ENCODE results near the gene PSENEN. TPM values are rescaled to one million over a fixed set of nuclear protein-coding genes. Genes with fewer than 3 reads are reported as not detected.

The PSENEN gene
- total RNA-seq, 2 donors from 2014 or later = 21.2 to 24.9 TPM

DNA sequence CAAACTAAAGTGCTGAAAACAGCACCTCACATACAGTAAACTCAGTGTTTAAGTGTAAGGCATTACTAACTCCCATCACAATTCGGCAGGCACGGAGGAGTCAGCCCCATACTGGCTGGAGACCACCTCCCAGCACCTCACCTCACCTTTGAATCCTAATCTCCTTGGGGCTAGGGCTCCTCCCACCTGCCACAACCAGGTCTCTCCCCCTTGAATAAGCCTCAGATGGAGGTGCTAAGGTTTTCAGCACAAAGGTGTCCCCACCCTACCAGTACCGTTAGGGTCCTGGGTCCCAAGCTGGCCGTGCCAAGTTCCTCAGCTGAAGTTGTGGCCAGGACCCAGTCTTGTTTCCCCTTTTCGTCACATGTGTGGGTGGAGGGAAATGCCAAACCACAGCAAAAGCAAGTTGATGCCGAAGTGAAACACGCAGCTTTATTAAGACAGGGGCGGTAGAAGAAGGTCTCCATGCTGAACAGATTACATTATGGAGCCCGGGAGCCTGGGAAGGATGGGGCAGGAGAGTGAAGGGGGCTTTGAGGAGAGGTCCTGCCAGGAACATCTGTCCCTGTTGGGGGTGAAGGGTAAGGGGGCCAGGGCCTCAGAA is 3.2 kb upstream of the PSENEN start, which contains the start of gene IGFLR1:
TSS of gene IGFLR1 (minus strand) at position 332 of the 604 bp plus-strand sequence. CDS start 1,272 bp downstream, outside the sequence.
- H3K4me3 Mint-ChIP-seq = peak within 1 kb of the TSS; percentile 96
- peaks cover 48% of the 10 kb centered on the region for H3K4me1 Mint-ChIP-seq
- H3K9me3 ChIP-seq (ENCODE audit: control insufficient read depth, low read length, poor library complexity, severe bottlenecking) = no peaks in the 10 kb centered on the region
- peaks cover 4% of the 10 kb centered on the region for H3K36me3 Mint-ChIP-seq (ENCODE audit: low read depth)
- no peaks in the 10 kb centered on the region for H3K27me3 Mint-ChIP-seq
- DNase-seq (peak in 2 of 3 donors; percentile 30 to 48), ATAC-seq (peak; percentile 6)
- peak within 1 kb of the TSS; percentile 100 for H3K27ac Mint-ChIP-seq

DNA sequence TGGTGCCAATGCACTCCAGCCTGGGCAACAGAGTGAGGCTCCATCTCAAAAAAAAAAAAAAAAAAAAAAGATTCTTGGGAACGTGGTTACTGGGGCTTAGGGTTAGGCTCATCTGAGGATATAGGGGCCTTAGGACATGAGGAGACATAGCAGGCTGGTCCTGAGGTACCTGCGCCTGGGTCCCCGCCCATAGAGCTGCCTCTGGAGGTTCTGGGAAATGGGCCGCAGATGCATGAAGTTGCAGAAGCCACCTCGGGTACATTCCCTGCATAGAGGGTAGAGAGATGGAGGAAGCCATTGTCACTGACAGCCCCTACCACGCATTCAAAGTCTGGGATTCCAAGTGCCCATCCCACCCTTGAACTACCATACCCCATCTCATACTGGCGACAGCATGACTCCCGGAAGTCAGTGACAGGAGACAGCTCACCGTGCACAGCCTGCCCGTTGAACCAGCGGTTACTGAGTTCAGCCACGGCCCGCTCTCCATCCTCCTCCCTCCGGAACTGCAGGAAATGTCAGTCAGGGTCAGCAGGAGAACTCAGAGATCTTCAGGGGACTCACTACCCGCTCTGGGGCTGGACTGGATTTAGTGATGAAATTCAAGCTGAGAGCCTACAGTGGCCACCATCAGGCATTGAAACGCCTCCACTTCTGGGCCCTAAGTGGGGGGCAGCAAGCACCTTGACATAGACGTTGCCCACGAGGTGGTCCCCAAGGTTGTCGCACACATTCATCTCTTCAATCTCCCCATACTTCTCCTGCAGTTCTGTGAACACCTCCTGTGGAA is 1.6 kb upstream of the PSENEN start:
- Mint-ChIP-seq H3K4me3 (peak overlapping the region; percentile 98), H3K27ac (peak overlapping the region; percentile 100), H3K36me3 (ENCODE audit: low read depth) (peaks cover 4% of the 10 kb centered on the region), H3K4me1 (peaks cover 54% of the 10 kb centered on the region), H3K27me3 (no peaks in the 10 kb centered on the region)
- no peak for DNase-seq
- H3K9me3 ChIP-seq (ENCODE audit: control insufficient read depth, low read length, poor library complexity, severe bottlenecking) = no peaks in the 10 kb centered on the region
- ATAC-seq = no peak

DNA sequence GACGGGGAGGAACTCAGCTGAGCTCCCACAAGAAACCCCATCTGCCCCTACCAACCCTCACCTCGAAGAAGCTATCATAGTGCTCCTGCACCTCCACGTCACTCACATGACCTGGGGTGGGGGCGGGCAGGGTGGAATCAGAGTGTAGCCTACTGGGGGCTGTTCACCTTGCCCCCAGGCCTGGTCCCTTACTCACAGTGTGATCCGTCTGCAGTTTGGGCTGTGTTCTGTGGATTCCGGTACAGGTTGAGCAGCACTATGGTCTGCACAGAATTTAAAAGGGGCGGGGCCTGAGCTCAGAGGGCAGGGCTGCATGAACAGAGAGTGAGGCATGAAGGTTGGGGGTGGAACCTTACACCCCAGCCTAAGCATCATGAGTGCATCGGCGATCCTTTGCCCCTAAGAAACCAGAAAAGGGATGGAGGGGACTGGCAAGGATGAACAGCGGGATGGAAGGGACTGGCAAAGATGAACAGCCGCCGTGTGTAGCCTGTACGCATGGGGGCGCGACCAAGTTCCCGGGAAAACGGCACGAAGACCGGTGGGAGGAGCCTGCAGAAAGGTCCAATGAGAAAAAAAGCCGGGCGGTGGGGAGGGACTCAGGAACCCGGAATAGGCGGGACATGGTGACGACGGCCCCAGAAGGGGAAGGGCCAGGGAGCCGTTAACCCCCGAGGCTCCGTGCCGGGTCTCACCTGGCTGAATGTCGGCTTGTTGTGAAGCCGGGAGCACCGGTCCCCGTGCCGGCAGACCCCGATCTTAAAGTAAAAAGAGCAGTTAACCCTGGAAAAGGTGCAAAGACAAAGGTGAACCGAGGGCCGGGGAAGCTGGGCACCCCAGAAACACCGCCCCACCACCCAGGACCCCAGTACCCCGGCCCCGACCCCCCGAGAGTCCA is 772 bp upstream of the PSENEN start:
- DNase-seq (peak; percentile 84 to 91 (median 85)), ATAC-seq (peak; percentile 68)
- H3K4me3 Mint-ChIP-seq = peak overlapping the region; percentile 98
- H3K9me3 ChIP-seq (ENCODE audit: control insufficient read depth, low read length, poor library complexity, severe bottlenecking) = no peaks in the 10 kb centered on the region
- H3K4me1 Mint-ChIP-seq = peaks cover 57% of the 10 kb centered on the region
- no peaks in the 10 kb centered on the region for H3K27me3 Mint-ChIP-seq
- peaks cover 4% of the 10 kb centered on the region for H3K36me3 Mint-ChIP-seq (ENCODE audit: low read depth)
- peak overlapping the region; percentile 100 for H3K27ac Mint-ChIP-seq

DNA sequence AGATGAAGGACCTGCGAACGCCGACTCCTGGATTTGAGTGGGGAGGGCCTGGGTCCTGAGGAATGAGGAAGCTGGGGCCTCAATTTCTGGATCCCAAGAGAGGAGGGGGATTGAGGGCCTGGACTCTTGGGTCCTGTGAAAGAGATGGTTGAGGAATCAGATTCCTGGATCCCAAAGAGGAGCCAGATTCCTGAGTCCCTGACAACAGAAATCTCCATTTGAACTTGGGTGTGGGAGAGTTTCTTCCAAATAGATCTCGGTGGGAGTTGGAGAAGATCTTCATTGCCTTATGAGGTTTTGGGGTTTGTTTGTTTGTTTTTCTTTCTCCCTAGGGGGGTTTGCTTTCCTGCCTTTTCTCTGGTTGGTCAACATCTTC is 624 bp downstream of the PSENEN start:
- DNase-seq (no peak), ATAC-seq (no peak)
- peaks cover 4% of the 10 kb centered on the region for H3K36me3 Mint-ChIP-seq (ENCODE audit: low read depth)
- peaks cover 55% of the 10 kb centered on the region for H3K4me1 Mint-ChIP-seq
- peak overlapping the region; percentile 100 for H3K27ac Mint-ChIP-seq
- peak overlapping the region; percentile 98 for H3K4me3 Mint-ChIP-seq
- no peaks in the 10 kb centered on the region for H3K9me3 ChIP-seq (ENCODE audit: control insufficient read depth, low read length, poor library complexity, severe bottlenecking)
- H3K27me3 Mint-ChIP-seq = no peaks in the 10 kb centered on the region

DNA sequence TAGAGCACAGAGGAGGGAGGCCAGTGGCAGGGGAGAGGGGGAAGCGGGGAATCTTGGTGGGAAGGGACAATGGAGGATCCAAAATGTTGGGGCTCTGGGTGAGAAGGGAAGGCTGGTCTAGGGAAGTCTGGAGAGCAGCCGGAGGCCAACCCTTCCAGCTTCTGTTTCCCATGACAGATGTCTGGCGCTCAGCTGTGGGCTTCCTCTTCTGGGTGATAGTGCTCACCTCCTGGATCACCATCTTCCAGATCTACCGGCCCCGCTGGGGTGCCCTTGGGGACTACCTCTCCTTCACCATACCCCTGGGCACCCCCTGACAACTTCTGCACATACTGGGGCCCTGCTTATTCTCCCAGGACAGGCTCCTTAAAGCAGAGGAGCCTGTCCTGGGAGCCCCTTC is 1.1 kb downstream of the PSENEN start:
- H3K9me3 ChIP-seq (ENCODE audit: control insufficient read depth, low read length, poor library complexity, severe bottlenecking) = no peaks in the 10 kb centered on the region
- DNase-seq = no peak
- peak overlapping the region; percentile 100 for H3K27ac Mint-ChIP-seq
- peak overlapping the region; percentile 98 for H3K4me3 Mint-ChIP-seq
- H3K27me3 Mint-ChIP-seq = no peaks in the 10 kb centered on the region
- ATAC-seq = no peak
- peaks cover 55% of the 10 kb centered on the region for H3K4me1 Mint-ChIP-seq
- peaks cover 4% of the 10 kb centered on the region for H3K36me3 Mint-ChIP-seq (ENCODE audit: low read depth)

DNA sequence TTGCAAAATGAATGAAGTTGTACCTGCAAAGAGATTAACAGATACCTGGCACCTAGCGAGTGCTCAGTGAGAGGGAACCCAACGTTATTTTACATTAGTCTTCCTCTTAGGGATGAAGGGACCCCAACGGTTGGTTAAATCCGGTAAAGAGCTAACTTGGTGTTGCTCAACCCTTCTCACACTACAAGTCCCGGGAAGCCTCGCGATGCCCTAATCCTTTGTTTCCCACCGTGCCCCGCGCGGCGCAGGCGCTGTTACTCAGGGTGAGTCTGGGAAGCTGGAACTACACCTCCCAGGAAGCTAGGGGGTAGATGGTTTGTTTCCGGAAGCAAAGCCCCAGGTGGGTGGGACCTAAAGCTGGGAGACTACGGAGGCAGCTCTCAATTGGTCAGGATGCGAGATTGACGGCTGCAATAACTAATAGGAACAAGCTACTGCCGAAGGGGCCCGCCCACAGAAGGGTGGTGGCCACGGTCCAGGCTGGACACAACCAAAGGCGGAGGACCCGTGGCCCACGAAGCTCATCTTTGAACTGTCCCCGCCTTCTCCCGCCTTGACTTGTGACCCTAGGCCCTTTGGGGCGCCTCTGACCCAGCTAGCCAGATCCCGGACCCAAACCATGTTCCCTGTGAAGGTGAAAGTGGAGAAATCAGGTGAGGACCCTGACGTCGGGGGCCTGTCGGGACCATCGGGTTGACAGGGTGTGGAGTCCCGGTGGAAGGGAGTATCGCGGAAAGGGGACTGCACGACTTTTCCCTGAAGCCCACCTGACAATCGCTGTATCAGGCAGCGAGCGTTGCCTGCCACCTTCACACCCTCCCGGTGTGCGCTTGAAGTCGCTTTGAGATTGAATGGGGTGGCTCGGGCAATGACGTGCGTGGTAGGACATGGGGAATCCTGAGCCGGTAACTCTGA is 2.9 kb downstream of the PSENEN start, which contains the start of gene LIN37:
TSS of gene LIN37 (plus strand) at position 471 of the 915 bp plus-strand sequence. CDS start at position 620, 149 bp downstream.
- H3K4me1 Mint-ChIP-seq = peaks cover 40% of the 10 kb centered on the region
- peak within 1 kb of the TSS; percentile 90 for H3K27ac Mint-ChIP-seq
- ATAC-seq (peak; percentile 76), DNase-seq (peak; percentile 92 to 96 (median 96))
- H3K36me3 Mint-ChIP-seq (ENCODE audit: low read depth) = peaks cover 2% of the 10 kb centered on the region
- H3K9me3 ChIP-seq (ENCODE audit: control insufficient read depth, low read length, poor library complexity, severe bottlenecking) = no peaks in the 10 kb centered on the region
- H3K27me3 Mint-ChIP-seq = no peaks in the 10 kb centered on the region
- H3K4me3 Mint-ChIP-seq = peak within 1 kb of the TSS; percentile 96

DNA sequence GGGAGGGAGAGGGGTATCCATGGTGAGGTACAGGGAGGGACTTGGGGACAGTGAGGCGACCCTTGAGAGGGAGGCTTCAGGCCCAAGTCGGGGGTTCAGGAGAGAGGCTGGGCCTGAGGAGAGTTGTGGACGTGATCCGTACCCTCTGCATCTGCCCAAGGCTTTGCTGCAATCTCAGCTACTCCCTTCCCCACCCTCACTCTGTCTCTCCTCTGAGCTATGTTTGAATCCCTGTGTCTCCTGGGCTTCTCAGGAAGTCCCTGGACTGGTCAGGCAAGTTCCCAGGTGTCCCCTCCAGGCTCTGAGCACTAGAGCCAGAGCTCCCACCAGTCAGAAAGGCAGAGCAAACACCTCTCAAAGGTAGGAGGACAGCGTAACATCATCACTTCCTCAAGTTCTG is 4.7 kb downstream of the PSENEN start:
- no peaks in the 10 kb centered on the region for H3K27me3 Mint-ChIP-seq
- H3K27ac Mint-ChIP-seq = no peak overlapping the region
- ATAC-seq = no peak
- H3K4me3 Mint-ChIP-seq = no peak overlapping the region
- no peaks in the 10 kb centered on the region for H3K9me3 ChIP-seq (ENCODE audit: control insufficient read depth, low read length, poor library complexity, severe bottlenecking)
- no peak for DNase-seq
- H3K4me1 Mint-ChIP-seq = peaks cover 33% of the 10 kb centered on the region
- H3K36me3 Mint-ChIP-seq (ENCODE audit: low read depth) = peaks cover 2% of the 10 kb centered on the region

DNA sequence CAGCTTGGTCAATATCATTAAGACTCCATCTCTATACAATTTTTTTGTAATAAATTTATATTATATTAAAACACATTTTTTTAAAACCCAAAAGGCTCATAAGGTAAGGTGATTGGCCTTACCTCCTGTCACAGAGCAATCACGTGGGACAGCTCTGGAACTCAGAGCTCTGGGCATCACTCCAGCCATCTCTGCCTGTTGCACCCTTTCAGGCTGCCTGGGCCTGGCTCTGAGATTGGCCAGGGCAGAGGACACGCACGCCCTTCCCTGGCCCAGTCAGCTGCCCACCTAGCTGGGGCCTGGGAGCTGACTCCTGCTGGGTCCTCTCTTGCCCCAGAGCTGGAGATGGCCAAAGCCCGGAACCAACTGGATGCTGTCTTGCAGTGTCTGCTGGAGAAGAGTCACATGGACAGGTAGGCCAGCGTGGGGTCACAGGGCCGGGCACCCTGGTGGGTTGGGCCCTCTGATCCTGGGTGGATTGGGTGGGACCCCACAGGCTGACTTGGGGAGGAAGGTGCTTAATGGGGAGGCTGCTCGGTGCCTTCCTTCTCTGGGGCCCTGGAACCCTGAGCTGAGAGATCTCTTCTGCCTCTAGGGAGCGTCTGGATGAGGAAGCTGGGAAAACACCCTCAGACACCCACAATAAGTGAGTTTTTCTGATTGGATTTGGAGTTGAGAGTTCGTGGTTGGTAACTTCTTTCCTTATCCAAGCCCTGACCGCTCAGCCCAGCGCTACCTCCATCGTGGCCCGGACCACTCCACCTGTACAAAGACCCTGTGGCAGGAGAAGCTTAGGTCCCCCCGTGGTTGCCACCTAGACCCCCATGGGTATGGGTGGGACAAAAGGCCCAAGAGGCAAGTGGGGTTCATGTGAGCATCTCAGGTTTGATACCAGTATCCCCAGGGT is 6.6 kb downstream of the PSENEN start:
- H3K27me3 Mint-ChIP-seq = no peaks in the 10 kb centered on the region
- H3K27ac Mint-ChIP-seq = no peak overlapping the region
- H3K9me3 ChIP-seq (ENCODE audit: control insufficient read depth, low read length, poor library complexity, severe bottlenecking) = no peaks in the 10 kb centered on the region
- H3K4me1 Mint-ChIP-seq = peaks cover 29% of the 10 kb centered on the region
- no peak overlapping the region for H3K4me3 Mint-ChIP-seq
- ATAC-seq (no peak), DNase-seq (no peak)
- no peaks in the 10 kb centered on the region for H3K36me3 Mint-ChIP-seq (ENCODE audit: low read depth)

DNA sequence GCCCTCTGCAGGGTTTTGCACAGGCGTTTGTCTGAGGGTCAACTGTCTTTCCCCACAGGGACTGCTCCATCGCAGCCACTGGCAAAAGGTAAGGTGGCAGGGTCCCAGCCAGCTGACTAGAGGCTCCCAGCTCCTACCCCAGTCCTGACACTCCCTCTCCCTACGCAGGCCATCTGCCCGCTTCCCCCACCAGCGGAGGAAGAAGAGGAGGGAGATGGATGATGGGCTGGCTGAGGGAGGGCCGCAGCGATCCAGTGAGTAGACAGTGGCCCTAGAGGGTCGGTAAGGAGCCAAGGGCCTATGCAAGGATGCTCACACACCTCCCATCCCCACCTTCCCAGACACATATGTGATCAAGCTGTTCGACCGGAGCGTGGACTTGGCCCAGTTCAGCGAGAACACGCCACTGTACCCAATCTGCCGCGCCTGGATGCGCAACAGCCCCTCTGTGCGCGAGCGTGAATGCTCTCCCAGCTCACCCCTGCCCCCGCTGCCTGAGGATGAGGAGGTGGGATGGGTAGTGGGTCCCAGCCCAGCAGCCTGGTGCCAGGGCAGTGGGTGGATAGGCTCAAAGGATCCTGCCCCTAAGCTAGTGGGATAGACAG is 7.4 kb downstream of the PSENEN start:
- no peak overlapping the region for H3K27ac Mint-ChIP-seq
- ATAC-seq = no peak
- no peaks in the 10 kb centered on the region for H3K9me3 ChIP-seq (ENCODE audit: control insufficient read depth, low read length, poor library complexity, severe bottlenecking)
- H3K27me3 Mint-ChIP-seq = no peaks in the 10 kb centered on the region
- H3K36me3 Mint-ChIP-seq (ENCODE audit: low read depth) = peaks cover under 1% of the 10 kb centered on the region
- H3K4me3 Mint-ChIP-seq = no peak overlapping the region
- no peak for DNase-seq
- H3K4me1 Mint-ChIP-seq = peaks cover 33% of the 10 kb centered on the region

DNA sequence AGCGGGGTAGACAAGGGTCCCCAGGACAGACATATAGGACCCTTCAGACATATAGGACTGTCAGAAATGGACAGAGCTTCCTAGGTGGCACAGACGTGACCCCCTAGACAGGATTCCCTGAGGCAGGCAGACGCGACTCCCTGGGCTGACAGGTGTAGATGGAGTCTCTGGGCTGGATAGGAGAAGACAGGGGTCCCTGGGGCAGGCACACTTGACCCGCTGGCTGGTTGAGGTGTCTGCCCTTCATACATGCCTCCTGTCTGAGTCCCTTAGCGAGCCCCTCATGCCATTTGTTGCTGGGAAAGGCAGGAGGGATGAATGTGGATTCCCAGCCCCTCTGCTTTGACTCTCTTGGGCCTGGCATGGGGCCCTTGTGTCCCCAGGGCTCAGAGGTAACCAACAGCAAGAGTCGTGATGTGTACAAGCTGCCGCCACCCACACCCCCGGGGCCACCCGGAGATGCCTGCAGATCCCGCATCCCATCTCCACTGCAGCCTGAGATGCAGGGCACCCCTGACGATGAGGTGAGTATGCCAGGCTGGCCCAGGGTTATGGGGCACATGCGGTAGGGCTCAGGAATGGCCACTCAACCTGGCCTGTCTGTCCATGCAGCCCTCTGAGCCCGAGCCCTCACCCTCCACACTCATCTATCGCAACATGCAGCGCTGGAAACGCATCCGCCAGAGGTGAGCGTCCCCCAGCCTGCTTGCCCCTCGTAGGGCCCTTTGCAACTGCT is 8.4 kb downstream of the PSENEN start:
- DNase-seq (no peak), ATAC-seq (no peak)
- peaks cover 3% of the 10 kb centered on the region for H3K36me3 Mint-ChIP-seq (ENCODE audit: low read depth)
- H3K4me1 Mint-ChIP-seq = peaks cover 30% of the 10 kb centered on the region
- peak overlapping the region; percentile 25 for H3K4me3 Mint-ChIP-seq
- H3K27me3 Mint-ChIP-seq = no peaks in the 10 kb centered on the region
- no peaks in the 10 kb centered on the region for H3K9me3 ChIP-seq (ENCODE audit: control insufficient read depth, low read length, poor library complexity, severe bottlenecking)
- no peak overlapping the region for H3K27ac Mint-ChIP-seq
